Smooth muscle cell (in vitro differentiated cells): ENCODE measurements around the gene NR5A2. TPM values are rescaled to one million over a fixed set of nuclear protein-coding genes. Genes with fewer than 3 reads are reported as not detected.

Source experiments
- DNase-seq: peaks from one replicate; lab custom pipeline; 2025; ENCODE audit not compliant: unreplicated experiment; lab: John Stamatoyannopoulos, UW
- H2AFZ ChIP-seq: fragments of 200-600 bp; sonication (generic); 2 replicates; pipeline ENCODE4 v1.6.0; 2016; ENCODE audit warnings: antibody characterized with exemption, low read depth, mild to moderate bottlenecking
- H3F3A ChIP-seq: fragments of 200-600 bp; sonication (generic); 2 replicates; pipeline ENCODE4 v1.6.0; 2017; ENCODE audit warnings: antibody characterized with exemption, low read depth
- H3K27ac ChIP-seq: fragments of 200-600 bp; sonication (generic); 2 replicates; pipeline ENCODE4 v1.5.1; 2016; ENCODE audit warnings: low read depth, mild to moderate bottlenecking
- H3K27me3 ChIP-seq: fragments of 200-600 bp; sonication (generic); 2 replicates; pipeline ENCODE4 v1.6.1; 2016; ENCODE audit warnings: low read depth, mild to moderate bottlenecking
- H3K36me3 ChIP-seq: fragments of 200-600 bp; sonication (generic); 2 replicates; pipeline ENCODE4 v1.5.1; 2016; ENCODE audit warnings: low read depth
- H3K4me1 ChIP-seq: fragments of 200-600 bp; sonication (generic); 2 replicates; pipeline ENCODE4 v1.5.1; 2016; ENCODE audit warnings: low read depth
- H3K4me2 ChIP-seq: fragments of 200-600 bp; sonication (generic); 2 replicates; pipeline ENCODE4 v1.6.0; 2016; ENCODE audit warnings: mild to moderate bottlenecking
- H3K4me3 ChIP-seq: fragments of 200-600 bp; sonication (generic); 2 replicates; pipeline ENCODE4 v1.5.1; 2016; ENCODE audit warnings: mild to moderate bottlenecking
- H3K79me2 ChIP-seq: fragments of 200-600 bp; sonication (generic); 2 replicates; pipeline ENCODE4 v1.6.0; 2016; ENCODE audit warnings: low read depth, mild to moderate bottlenecking
- H3K9ac ChIP-seq: fragments of 200-600 bp; sonication (generic); 2 replicates; pipeline ENCODE4 v1.6.0; 2016; ENCODE audit warnings: low read depth
- H3K9me3 ChIP-seq: fragments of 200-600 bp; sonication (generic); replicated peaks from 2 replicates; pipeline ENCODE4 v1.5.1; 2016; ENCODE audit warnings: low read depth
- H4K20me1 ChIP-seq: fragments of 200-600 bp; sonication (generic); 2 replicates; pipeline ENCODE4 v1.6.0; 2016; ENCODE audit warnings: low read depth
- CTCF ChIP-seq: fragments of 200-600 bp; sonication (generic); IDR thresholded peaks from 2 replicates; pipeline ENCODE4 v1.5.1; 2017; ENCODE audit warnings: borderline replicate concordance, mild to moderate bottlenecking, antibody characterized with exemption; ENCODE audit not compliant: insufficient read depth, poor library complexity, severe bottlenecking
- WGBS: methylation state at CpG from one replicate; pipeline ENCODE4 v1.1.7; 2016; ENCODE audit warnings: low lambda C conversion rate; 5-methylcytosine and 5-hydroxymethylcytosine counted together
- polyA plus RNA-seq: library from polyadenylated mRNA; unstranded; fragments of >200 nt; fragmentation: Nextera tagmentation; extraction: Ambion mirVana; gene quantifications from 2 replicates; pipeline ENCODE4 v1.2.1, GENCODE V29; 2016
- small RNA-seq: library from RNA; depleted of rRNA; stranded (forward); fragments of <200 nt; gene quantifications from one replicate; pipeline ENCODE3, GENCODE V24; 2014
- total RNA-seq: library from RNA; depleted of rRNA; stranded (reverse); fragments of >200 nt; gene quantifications from 2 replicates; pipeline ENCODE4 v1.2.3, GENCODE V29; 2014

NR5A2 gene
- total and polyA plus RNA-seq, 2 experiments from 2014 or later: 0.14 to 0.22 TPM

DNA sequence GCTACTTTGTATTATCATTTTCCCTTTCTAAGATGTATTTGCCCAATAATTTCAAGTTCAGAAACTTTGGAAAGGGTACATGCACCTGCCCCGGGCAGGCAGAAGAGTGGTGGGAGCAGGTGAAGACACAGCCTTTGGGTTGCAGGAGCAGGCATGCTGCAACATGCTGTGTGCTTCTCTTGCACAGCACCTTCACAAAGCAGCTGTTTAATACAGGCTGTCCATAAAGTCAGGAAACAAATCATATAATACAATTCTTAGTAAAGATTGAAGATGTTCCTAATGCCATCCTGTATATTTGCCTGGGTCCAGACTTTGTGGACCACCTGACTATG is 199.4 kb downstream of the NR5A2 start:
- Histone ChIP-seq H3F3A (peaks cover 17% of the 10 kb centered on the region), H3K9me3 (no peaks in the 10 kb centered on the region), H3K27me3 (no peaks in the 10 kb centered on the region), H3K9ac (no peak overlapping the region), H2AFZ (no peak overlapping the region), H3K4me2 (peak overlapping the region; percentile 56), H3K4me3 (no peak overlapping the region), H3K27ac (no peak overlapping the region), H3K36me3 (no peaks in the 10 kb centered on the region), H3K4me1 (peaks cover 17% of the 10 kb centered on the region), H4K20me1 (no peaks in the 10 kb centered on the region), H3K79me2 (no peaks in the 10 kb centered on the region)
- DNase-seq: no peak
- TF ChIP-seq CTCF: no peak
- WGBS: 81% methylated on average over 1 of the region's 1 CpG

Small RNA genes lying within 50 kb of the gene (small RNA-seq; reads per million reads assigned to genes)
- gene RNU6-570P: not detected
- not detected for gene RNU6-609P
- not detected for gene RNU6-716P
